NCI-H1930 (cell line): ENCODE measurements around the gene C18orf32.
A peak's percentile ranks its signal among the peaks of the same experiment; 100 is the strongest.
"Not testable (repeated sequence)": the region's sequence is repeated elsewhere in the genome, so short reads cannot be mapped to it uniquely, and the experiment has no call there.

Experiments
- DNase-seq, 2 experiments: peaks; one replicate each; lab custom pipeline; 2025; lab: John Stamatoyannopoulos, UW

Gene C18orf32

DNA sequence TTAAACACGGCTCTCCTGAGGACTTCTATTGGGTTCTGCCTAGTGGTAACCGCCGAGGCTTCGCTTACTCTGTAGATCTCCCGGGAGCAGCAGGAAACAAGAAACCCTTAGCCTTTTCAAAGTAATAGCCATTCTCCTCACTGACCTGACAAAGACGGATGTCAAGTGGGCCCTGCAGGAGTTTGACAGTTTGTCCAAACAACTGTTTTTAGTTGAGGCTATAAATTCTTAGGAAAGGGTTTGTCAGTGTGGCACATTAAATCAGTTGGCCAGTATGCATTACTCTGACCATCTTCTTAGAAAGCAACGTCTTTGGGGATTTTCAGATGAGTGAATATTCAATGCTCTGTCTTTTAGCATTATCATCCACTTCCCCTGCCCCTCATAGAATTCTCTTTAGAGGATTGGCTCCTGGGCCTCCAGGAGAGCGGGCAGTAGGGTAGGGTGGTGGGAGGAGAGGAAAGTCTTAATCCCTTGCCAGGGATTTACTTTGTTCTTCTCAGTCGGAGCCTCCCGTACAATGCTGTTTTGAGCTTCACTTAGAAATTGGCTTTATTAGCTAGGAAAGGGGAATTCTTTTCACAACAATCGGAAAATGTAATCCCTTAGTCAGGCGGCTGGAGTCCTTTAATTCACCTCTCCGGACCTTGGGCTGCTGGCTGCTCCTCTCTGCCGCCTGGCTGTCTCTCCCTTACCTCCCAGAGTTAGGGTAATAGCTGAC lies 13.3 kb upstream of the C18orf32 start:
- no peak for DNase-seq

DNA sequence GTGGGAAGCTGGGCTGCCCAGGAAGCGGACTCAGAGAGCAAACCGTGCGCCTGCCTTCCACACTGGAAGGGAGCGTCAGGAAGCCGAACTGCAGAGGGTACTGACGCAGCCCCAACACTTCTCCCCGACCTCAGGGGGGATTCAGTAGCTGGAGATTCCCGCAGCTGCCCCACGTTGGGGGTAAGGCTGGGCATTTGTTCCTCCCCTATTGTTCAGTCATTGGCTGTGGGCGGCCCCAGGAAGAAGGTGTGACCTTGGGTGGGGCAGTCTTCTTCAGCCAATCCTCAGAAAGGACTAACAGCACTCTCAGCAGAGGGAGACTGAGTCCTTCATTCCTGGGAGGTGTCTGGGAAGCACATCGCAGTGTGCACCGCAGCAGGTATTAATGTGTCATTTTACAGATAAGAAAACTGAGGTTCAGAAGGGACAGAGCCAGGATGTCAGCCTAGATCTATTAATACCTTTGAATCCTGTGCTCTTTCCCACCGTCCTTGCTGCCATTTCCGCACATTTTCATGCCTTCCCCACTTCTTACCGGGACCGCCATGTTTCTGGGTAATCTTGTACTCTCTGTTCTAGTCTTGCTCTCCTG lies 12.1 kb upstream of the C18orf32 start:
- no peak for DNase-seq

DNA sequence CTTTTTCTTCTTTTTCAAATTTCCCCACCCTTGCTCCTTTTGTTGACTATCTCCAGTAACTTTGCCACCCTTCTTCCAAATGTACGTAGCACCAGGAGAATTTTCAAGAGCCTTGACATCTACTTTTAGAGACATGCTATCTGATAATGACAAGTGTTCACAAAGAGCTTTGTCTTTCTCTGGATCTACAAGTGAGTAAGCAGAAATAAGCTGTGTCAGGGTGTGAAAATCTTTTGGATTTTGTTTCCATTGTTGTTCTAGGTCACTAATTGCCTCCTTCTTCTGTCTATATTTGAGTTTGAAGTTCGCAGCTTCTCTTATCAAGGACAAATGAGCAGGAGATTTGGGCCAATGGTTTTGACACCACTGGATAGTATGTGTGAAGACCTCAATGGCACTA lies 8.4 kb upstream of the C18orf32 start:
- no peak for DNase-seq

DNA sequence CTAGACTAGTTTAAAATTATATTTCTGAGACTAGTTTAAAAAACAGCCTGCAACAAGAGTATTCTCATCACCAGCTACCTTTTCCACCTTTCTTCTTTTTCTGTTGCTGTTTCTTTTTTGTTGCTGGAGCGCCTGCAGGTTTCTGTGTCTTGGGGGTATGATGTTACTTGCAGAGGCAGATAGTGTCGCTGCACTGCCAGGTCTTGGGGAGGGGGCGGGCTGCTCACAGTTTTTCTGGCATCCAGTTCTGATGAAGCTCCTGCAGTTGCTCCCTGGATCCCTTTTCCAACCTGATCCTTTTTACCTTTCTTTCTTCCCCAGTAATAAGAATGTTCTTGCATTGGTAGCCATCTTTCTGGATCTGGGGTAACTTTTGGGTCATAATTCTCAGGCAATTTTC lies 8.0 kb upstream of the C18orf32 start:
- DNase-seq = no peak

DNA sequence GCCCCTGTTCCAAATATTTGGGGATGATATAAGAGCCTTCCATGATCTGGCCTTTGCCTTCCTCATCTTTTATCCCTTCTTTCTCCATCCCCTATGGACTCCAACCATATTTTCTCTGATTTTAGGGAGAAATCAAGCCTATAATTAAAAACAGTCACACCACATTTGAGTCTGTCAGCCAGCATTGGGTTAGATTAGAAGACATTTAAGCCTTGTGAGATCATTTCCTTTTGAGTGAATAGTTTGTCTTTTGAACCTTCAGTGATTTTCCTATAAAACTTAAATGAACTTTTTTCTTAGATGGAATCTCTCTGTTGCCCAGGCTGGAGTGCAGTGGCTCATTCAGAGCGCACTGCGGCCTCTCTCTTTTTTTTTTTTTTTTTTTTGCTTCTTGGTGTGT lies 7.6 kb upstream of the C18orf32 start:
- no peak for DNase-seq

DNA sequence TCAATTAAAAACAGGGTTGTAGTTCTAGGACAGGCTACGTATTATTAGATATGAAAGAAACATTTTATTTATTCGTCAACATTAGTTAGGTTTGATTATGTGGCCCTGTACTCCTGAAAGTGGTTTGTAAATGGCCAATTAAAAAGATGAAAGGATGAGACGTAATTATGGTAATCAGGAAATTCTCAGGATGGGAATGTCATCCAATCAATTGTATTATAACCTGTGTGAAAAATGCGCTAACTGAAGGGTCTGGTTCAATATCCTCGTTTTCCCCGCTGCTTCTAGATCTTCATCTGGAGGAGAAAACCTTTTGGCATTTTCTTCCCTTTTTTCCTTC lies 5.6 kb upstream of the C18orf32 start:
- no peak for DNase-seq

DNA sequence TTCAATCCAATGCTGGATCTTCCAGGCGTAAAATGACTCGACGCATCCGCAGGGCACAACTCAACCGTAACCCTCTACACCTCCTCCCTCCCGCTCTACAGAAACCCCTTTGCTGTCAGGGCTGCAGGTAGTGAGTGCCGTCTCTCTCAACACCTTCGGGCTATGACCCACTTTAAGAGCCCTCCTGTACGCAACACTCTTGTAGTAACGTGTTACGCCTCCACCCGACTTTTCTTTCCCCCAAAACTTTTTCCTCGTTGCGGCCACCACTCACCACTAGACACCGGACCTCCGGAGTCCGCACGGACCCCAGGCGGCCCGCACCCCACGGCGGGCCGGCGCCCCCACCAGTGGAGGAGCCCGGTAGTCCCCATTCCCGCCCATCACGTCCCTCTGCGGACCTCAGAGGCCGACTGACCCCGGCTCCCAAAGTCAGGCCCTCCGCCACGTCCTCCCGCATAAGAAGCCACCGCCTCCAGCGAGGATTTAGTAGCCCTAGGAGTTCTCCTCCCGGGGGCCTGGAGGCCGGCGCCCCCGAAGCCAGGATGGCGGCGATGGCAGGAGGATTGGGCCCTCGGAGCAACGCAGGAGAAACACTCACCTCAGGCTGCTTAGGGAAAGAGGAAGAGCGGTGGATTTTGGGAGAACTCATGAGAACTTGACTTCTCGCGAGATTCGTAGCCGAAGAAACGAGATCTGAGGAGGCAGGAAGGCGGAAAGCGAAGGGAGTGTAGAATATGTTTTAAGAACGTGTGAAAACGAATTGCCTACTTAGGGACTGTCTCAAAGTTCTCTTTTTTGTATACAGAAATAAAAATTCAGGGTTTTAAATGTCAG lies 5.0 kb upstream of the C18orf32 start, which contains the start of gene RPL17:
TSS of gene RPL17 (minus strand) at position 609 of the 837 bp plus-strand sequence.
- DNase-seq = peak; percentile 99

DNA sequence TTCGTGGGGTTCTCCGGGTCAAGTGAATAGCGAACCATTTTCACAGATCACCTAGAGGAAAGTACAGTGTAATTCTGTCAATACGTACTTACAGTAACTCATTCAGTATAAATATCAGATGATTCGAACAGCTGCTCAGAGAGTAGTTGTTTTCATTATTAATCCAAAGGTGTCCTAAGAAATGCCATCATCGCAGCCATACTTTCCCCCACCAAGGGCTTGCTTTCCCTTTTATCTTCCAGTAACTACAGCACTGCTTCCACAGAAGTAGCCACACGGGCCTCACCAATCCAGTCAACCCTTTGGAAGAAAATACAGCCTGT lies 4.5 kb upstream of the C18orf32 start:
- DNase-seq = no peak

DNA sequence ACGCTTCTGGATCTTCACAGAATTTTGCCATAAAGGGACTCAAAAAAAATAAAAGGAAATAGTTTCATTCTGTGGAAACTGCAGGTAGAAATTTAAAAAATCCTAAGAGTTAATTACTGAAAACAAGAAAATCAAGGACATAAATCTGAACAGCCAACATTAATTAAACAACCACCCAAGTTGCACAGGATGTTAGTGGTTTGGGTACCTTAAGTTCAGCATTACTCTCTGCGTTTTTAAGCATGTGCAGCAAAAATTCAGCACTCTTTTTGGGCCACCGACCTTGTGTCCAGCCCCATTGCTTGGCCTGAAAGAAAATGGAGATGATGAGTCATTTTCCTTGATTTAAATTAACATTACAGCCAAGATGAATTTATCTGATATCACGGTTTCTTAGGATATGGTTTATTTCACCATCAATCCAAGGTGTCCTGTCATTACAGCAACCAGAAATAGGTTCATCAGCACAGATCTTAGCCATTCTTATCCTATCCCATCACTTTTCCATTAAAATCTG lies 3.3 kb upstream of the C18orf32 start:
- no peak for DNase-seq

DNA sequence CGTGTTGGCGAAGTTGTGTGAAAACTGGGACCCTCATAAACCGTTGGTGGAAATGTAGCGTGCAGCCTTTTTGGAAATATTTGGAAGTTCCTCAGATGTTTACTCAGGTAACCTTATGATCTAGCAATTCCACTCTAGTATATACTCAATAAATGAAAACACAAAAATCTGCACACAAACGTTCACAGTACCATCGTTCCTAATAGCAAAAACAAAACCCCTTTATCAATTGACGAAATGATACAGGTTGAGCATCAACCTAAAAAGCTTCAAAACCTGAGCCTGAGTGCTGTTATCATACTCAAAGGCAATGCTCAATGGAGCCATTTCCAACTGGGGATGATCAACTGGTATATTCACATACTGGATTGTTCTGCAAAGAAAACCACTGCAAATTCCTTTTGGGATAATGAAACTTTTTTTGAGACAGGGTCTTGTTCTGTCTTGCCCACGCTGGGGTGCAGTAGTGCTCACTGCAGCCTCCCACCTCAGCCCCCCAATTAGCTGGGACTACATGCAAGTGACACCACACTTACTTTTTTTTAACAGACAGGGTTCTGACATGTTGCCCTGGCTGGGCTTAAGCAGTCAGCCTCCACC lies 777 bp upstream of the C18orf32 start:
- no peak for DNase-seq

DNA sequence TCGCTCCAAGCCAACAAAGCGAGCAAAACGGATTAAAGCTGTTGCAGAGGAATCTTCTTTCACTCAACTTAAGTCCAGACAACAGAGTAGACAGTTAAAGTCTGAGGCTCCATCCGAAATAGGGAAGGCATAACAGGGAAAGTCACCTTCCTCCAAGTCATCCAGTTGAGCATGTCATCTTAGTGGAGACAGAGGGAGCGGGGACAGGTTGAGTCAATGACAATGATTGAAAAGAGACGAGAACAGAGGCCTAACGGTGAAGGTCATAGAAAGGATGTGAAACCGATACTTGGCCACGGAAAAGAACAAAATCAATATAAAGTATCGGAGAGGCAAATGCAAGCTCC lies 455 bp downstream of the C18orf32 start:
- no peak for DNase-seq

DNA sequence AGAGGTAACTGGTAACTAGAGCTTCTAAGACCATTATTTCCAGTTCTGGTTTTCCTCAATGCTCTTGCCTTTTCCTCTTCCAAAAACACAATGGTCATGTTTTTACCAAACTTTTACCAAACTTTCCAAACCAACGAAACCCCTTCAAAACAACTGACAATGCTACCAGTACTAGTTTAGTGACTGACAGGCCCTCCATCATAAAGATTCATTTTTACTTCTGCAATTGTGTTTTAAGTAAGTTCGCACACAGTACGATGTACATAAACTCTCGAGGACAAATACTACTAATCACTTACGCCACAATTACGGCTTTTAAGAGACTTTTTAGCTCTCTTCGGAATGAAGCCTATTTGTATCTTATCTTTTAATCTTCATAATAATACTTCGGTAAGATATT lies 900 bp downstream of the C18orf32 start:
- DNase-seq = no peak

DNA sequence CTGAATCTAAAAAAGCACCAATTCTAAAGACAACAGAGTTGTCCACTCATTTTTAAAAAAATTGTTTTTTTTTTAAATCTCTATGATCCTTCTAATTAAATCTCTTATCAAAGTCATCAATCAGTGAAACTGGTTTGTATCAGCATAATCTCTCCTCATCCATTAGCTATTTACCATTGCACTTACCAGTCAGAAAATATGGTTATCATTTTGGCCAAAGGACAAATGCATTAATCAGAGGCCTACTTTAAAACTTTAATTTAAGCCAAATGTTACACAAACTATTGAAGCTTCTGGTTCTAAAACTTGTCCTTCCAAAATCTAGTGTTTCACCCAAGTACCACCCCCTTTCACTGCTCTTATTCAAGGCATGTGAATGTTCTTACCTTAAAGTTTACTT lies 3.8 kb downstream of the C18orf32 start:
- DNase-seq = no peak

DNA sequence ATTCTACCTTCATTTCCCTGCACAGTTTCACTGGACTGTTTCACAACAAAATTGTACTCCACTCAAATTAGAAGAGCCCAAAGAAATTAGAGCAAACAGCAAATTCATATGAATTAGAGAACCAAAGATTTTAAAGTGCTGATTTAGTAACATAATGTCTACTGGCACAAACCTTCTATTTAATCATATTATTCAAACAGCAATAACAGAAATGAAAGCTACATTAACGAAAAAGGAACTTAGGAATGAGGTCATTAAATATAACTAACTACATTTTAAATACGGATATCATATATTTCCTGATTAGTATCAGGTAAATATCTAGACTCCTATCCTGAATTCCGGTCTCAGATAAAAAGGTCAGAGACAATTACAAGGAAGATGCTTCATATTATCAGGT lies 5.1 kb downstream of the C18orf32 start:
- no peak for DNase-seq

DNA sequence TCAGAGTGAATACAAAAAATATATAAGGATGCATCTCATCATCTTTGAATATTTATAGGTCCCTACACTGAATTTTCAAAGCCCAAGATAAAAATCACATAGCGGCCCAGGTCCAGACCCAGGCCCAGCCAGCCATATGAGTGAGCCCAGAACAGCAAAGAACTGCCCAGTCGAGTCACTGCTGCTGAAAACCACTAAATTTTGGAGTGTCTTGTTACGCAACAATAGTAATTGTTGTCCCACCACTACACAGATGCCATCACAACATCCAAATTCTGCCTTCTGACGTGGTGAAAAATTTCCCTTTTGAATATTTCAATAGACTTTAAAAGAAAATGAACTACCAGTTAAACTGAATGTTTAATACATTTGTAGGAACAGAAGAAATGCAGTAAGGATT lies 5.7 kb downstream of the C18orf32 start:
- DNase-seq = no peak

DNA sequence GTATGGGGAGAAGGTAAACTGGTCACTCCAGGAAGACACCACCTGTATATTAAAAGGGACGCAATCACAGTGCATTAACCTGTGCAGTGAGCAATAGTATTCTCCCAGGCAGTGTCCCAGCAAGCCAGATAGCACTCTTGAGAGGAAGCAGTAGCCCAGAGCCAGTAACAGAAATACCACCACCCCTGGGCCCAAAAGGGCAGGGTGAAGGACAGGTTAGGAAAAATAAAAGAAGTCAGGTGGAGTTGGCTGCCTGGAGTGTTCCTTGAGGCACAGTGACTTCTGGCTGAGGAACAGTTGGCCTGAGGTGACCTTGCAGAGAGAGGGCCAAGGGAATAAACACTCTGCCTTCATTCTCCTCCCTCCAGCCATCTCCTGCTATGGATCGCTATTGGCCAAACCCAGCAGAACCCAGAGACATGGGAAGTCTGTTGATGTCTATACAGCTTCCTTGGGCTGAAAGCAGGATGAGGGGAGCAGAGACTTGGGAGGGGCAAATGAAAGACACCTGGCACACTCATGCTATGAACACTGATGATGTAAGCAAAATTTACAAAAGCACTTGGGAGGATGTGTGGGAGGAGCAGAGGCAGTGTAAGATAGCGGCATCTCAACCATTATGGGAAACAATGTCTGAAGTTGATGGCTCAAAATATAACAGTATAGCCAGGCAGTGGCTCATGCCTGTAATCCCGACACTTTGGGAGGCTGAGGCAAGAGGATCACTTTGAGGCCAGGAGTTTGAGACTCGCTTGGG lies 7.5 kb downstream of the C18orf32 start:
- DNase-seq = no peak

DNA sequence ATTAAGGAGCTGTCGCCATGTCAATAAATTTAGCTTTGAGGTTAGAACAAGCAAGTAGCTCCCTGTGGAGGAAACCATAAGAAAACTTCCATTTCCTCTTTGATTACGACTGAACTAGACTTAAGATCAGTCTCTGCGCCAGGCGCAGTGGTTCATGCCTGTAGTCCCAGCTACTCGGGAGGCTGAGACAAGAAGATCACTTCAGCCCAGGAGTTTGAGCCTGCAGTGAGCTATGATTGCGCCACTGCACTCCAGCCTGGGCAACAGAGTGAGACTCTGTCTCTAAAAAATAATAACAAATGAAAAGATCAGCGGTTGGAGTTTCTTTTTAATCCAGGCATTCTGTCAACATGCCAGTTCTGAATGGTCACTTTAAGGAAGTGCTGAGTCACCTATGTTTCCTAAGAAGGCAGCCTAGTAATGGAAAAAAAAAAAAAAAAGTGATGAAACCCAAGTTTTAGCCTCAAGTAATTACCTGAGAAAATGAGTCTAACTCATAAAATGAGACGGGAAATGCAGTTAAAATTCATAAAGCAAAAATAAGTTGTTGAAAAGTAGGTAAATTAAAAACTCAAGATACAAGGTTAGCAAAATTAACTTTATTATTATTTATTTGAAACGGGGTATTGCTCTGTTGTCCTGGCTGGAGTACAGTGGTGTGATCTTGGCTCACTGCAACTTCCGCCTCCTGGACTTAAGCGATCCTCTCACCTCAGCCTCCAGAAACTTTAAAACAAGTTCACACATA lies 10.2 kb downstream of the C18orf32 start:
- DNase-seq = no peak

DNA sequence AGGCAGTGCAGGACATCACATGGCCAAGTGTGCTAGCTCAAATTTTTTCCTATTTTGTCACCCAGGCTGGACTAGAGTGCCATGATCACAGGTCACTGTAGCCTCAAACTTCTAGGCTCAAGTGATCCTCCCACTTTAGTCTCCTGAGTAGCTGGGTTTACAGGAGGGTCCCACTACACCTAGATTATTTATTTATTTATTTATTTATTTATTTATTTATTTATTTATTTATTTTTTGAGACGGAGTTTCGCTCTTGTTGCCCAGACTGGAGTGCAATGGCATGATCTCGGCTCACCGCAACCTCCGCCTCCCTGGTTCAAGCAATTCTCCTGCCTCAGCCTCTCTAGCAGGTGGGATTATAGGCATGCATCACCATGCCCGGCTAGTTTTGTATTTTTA lies 12.1 kb downstream of the C18orf32 start:
- not testable (repeated sequence) for DNase-seq

DNA sequence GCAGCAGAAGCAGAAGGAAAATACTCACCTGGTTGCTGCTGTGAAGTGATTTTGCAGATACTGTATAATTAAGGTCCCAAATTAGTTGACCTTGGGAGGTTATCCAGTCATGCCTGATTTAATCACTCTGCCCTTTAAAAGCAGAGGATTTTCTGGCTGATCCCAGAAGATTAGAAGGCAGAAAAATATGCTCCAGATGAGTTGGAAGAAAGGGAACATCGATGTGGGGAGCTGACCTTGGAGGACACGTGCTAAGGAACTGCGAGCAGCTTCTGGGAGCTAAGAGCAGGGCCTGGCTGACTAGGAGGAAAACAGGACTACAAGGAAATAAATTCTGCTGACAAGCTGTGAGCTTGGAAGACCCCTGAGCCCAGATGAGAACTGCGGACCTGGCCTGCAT lies 13.3 kb downstream of the C18orf32 start:
- DNase-seq = no peak

DNA sequence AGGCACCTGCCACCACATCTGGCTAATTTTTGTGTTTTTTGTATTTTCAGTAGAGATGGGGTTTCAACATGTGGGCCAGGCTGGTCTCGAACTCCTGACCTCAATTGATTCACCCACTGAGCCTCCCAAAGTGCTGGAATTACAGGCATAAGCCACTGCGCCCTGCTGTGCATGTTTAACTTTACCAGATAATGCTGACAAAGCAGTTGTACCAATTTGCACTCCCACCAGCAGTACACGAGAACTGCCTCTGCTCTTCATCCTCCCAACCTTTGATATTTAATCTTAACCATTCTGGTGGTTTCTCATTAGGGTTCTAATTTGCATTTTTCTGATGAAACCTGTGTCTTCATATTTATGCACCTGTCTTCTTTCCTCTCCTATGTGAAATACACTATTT lies 14.6 kb downstream of the C18orf32 start:
- no peak for DNase-seq

DNA sequence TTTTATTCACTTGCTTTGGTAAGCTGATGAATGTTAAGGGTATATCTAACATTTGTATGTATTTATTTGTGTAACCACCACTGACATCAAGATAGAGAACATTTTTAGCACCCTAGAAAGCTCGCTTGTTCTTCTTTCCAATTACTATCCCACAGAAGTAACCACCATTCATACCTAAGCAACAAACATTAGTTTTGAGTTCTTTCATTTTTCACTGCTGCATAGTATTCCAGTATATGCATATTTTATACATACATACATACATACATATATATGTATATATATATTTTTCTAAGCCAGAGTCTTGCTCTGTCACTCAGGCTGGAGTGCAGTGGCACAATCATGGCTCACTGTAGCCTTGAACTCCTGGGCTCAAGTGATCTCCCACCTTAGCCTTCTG lies 15.5 kb downstream of the C18orf32 start:
- DNase-seq = no peak
